WI38 (cell line): Measurements from ENCODE around the gene TUBGCP6.

Experiments
- H3K4me3 ChIP-seq: 2 replicates; pipeline ENCODE4 v1.5.1; 2011; ENCODE audit warnings: low read depth, mild to moderate bottlenecking, control low read depth, low read length
- CTCF ChIP-seq: IDR thresholded peaks from 2 replicates; pipeline ENCODE4 v1.5.1; 2012; ENCODE audit warnings: low read depth, mild to moderate bottlenecking, control low read depth, low read length

Gene TUBGCP6

GRCh38 chr22:50232481-50233151 is 12.2 kb downstream of the TUBGCP6 start:
- TF ChIP-seq CTCF = no peak
- no peak overlapping the region for H3K4me3 ChIP-seq

- TF ChIP-seq CTCF = no peak
- no peak overlapping the region for H3K4me3 ChIP-seq
Observed at GRCh38 chr22:50229370-50229769, 15.5 kb downstream of the TUBGCP6 start.

- H3K4me3 ChIP-seq = no peak overlapping the region
- no peak for TF ChIP-seq CTCF
Observed at GRCh38 chr22:50228366-50228765, 16.5 kb downstream of the TUBGCP6 start.

- no peak for TF ChIP-seq CTCF
- no peak overlapping the region for H3K4me3 ChIP-seq
Observed at GRCh38 chr22:50227579-50228215, 17.1 kb downstream of the TUBGCP6 start.

DNA sequence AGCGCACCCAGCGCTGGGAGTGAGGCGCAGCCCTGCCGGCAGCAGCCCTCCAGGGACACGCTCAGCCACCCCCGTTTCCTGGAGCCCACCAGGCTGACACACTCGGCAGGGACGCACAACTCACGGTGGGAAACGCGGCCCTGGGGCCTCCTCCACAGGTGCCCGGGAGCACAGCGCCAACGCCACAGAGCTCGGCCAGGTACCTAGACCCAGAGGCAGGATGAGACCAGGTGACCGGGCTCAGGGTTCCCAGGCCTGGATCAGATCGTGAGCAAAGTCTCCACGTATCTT is 18.0 kb downstream of the TUBGCP6 start:
- H3K4me3 ChIP-seq = no peak overlapping the region
- TF ChIP-seq CTCF = no peak

GRCh38 chr22:50226063-50226874 is 18.6 kb downstream of the TUBGCP6 start:
- TF ChIP-seq CTCF = no peak
- H3K4me3 ChIP-seq = no peak overlapping the region
